ENCODE measurements around the gene ADAM8. TPM values are rescaled to one million over a fixed set of nuclear protein-coding genes. Genes with fewer than 3 reads are reported as not detected.

ADAM8 gene
- total RNA-seq, 3 donors from 2014 or later (not counting 1 experiment from before 2014, with no cell fraction given) = 357 to 682 (median 425) TPM

DNA sequence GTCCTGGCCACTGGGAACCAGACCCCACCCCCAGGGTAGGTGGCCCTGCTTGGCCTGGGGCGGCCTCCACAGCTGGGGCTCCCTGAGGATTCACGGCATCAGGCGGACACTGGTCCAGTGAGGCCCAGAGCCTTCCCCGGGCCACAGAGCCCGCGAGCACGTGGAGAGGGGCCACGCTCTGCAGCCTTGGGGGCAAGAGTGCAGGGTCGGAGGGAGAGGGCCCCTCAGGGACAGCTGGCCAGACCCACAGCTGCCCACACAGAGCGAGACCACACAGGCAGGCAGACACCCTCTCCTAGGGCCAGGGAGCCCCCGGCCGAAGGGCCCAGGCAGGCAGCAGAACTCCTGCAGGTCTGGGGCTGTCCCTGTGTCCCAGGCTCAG, 28.3 kb downstream of the ADAM8 start:
- Histone ChIP-seq H3K27ac (ENCODE audit: low read length) (no peak overlapping the region), H3K36me3 (ENCODE audit: control insufficient read depth, insufficient read depth, low read length) (no peaks in the 10 kb centered on the region), H3K27me3 (ENCODE audit: control insufficient read depth, insufficient read depth, low read length) (no peaks in the 10 kb centered on the region), H3K4me3 (ENCODE audit: low read length) (no peak overlapping the region), H3K9me3 (ENCODE audit: control insufficient read depth, insufficient read depth, low read length) (no peaks in the 10 kb centered on the region), H3K4me1 (ENCODE audit: control insufficient read depth, insufficient read depth, low read length) (no peaks in the 10 kb centered on the region)
- Mint-ChIP-seq H3K9me3 (no peaks in the 10 kb centered on the region), H3K36me3 (no peaks in the 10 kb centered on the region), H3K27me3 (ENCODE audit: low read depth in 2 of 2) (peaks cover 0 to 3% of the 10 kb centered on the region in 2 donors), H3K4me1 (peaks cover 0 to 8% of the 10 kb centered on the region in 2 donors), H3K27ac (no peak overlapping the region), H3K4me3 (no peak overlapping the region)
- intact Hi-C loops (cut with micrococcal nuclease) = no loop called here
- DNase-seq = no peak
- TF ChIP-seq, protein P1, sequence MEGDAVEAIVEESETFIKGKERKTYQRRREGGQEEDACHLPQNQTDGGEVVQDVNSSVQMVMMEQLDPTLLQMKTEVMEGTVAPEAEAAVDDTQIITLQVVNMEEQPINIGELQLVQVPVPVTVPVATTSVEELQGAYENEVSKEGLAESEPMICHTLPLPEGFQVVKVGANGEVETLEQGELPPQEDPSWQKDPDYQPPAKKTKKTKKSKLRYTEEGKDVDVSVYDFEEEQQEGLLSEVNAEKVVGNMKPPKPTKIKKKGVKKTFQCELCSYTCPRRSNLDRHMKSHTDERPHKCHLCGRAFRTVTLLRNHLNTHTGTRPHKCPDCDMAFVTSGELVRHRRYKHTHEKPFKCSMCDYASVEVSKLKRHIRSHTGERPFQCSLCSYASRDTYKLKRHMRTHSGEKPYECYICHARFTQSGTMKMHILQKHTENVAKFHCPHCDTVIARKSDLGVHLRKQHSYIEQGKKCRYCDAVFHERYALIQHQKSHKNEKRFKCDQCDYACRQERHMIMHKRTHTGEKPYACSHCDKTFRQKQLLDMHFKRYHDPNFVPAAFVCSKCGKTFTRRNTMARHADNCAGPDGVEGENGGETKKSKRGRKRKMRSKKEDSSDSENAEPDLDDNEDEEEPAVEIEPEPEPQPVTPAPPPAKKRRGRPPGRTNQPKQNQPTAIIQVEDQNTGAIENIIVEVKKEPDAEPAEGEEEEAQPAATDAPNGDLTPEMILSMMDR (IDR thresholded peaks at IDR 0.05) = no peak
- WGBS (ENCODE audit: insufficient coverage) = 93% methylated on average over 12 of the region's 12 CpGs
- ATAC-seq = no peak

DNA sequence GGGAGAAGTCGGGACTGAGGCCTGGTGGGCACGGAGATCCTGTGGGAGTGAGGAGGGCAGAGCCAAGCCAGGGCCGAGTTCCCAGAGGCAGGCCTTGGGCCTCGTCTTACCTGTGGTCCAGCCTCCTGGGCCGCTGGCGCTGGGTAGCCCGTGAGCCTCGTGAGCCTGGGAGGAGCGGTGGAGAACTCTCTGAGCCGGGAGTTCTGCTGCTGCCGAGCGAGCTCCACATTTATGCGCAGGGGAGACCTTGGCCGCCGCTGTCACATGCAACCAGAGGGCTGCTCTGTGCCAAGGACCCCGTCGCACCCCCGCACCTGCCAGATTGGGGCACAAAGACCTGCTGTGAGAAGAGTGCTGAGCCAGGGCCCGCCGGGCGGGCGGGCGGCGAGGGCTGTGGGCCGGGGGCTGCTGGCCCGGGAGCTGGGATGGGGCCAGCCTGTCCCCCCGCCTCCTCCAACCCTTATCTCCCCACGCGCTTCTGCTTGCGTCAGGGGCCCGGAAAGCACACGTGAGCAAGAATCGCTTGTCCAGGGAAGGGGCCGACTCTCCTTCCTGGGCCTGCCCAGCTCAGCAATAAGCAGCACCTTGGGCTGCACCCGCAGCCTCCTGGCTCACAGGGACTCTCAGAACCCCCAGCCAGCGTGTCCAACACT, 28.9 kb downstream of the ADAM8 start:
- TF ChIP-seq, protein P1 (IDR thresholded peaks at IDR 0.05) = no peak
- intact Hi-C loops (cut with micrococcal nuclease) = no loop called here
- no peak for DNase-seq
- Histone ChIP-seq H3K27me3 (ENCODE audit: control insufficient read depth, insufficient read depth, low read length) (no peaks in the 10 kb centered on the region), H3K9me3 (ENCODE audit: control insufficient read depth, insufficient read depth, low read length) (no peaks in the 10 kb centered on the region), H3K4me1 (ENCODE audit: control insufficient read depth, insufficient read depth, low read length) (no peaks in the 10 kb centered on the region), H3K27ac (ENCODE audit: low read length) (no peak overlapping the region), H3K4me3 (ENCODE audit: low read length) (no peak overlapping the region), H3K36me3 (ENCODE audit: control insufficient read depth, insufficient read depth, low read length) (no peaks in the 10 kb centered on the region)
- Mint-ChIP-seq H3K4me3 (no peak overlapping the region), H3K27me3 (ENCODE audit: low read depth in 2 of 2) (peaks cover 0 to 7% of the 10 kb centered on the region in 2 donors), H3K9me3 (no peaks in the 10 kb centered on the region), H3K36me3 (no peaks in the 10 kb centered on the region), H3K4me1 (peaks cover 0 to 13% of the 10 kb centered on the region in 2 donors), H3K27ac (no peak overlapping the region)
- no peak for ATAC-seq
- 94% methylated on average over 36 of the region's 36 CpGs for WGBS (ENCODE audit: insufficient coverage)

DNA sequence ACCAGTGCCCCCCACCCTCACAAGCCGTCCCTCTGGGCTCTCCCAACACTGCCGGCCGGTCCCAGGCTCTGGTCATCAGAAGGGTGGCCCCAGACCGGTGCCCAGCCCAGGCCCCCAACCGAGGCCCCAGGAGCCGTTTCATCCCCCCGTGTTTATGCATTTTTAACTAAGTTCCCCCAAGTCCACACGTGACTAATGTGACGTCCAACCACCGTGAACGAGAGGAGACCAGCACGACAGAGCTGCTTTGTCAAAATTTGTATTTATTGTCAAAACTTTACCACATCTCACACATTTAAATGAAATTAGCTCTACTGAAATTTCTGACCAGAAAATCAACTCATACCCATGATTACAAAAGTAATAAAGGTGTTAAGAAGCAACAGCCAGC, 30.4 kb downstream of the ADAM8 start:
- intact Hi-C loops (cut with micrococcal nuclease) = no loop called here
- peaks cover 0 to 28% of the 10 kb centered on the region in 2 donors for H3K4me1 Mint-ChIP-seq
- no peak for ATAC-seq

More for the DNA sequence above, 30.4 kb downstream of the ADAM8 start:
- no peaks in the 10 kb centered on the region for H3K9me3 Mint-ChIP-seq
- 85% methylated on average over 12 of the region's 12 CpGs for WGBS (ENCODE audit: insufficient coverage)
- peaks cover 1 to 13% of the 10 kb centered on the region in 2 donors for H3K27me3 Mint-ChIP-seq (ENCODE audit: low read depth in 2 of 2)
- H3K36me3 Mint-ChIP-seq = no peaks in the 10 kb centered on the region
- no peaks in the 10 kb centered on the region for H3K36me3 ChIP-seq (ENCODE audit: control insufficient read depth, insufficient read depth, low read length)
- no peak overlapping the region for H3K27ac Mint-ChIP-seq
- DNase-seq = no peak
- no peak overlapping the region for H3K4me3 Mint-ChIP-seq
- no peak overlapping the region for H3K4me3 ChIP-seq (ENCODE audit: low read length)
- H3K27me3 ChIP-seq (ENCODE audit: control insufficient read depth, insufficient read depth, low read length) = no peaks in the 10 kb centered on the region
- H3K4me1 ChIP-seq (ENCODE audit: control insufficient read depth, insufficient read depth, low read length) = peaks cover 12% of the 10 kb centered on the region
- no peak overlapping the region for H3K27ac ChIP-seq (ENCODE audit: low read length)
- H3K9me3 ChIP-seq (ENCODE audit: control insufficient read depth, insufficient read depth, low read length) = no peaks in the 10 kb centered on the region
- TF ChIP-seq, protein P1 (IDR thresholded peaks at IDR 0.05) = no peak

Data from natural killer cell (primary cell).